Panc1 (cell line): ENCODE results near the gene SDK2. TPM values are rescaled to one million over a fixed set of nuclear protein-coding genes. Genes with fewer than 3 reads are reported as not detected.

Experiments
- ATAC-seq: fragments of 200-7000 bp; cut with Tn5 transposase; 2 replicates; pipeline ENCODE4 v1.9.1; 2020; ENCODE audit warnings: mild to moderate bottlenecking, moderate library complexity
- BruUV-seq: library from RNA; stranded (reverse); fragments of 400-500 nt; replicated peaks from 2 replicates; lab custom pipeline; 2021; lab: Mats Ljungman, UMichigan
- CTCF ChIA-PET: fragments of 300-600 bp; sonication (Branson Sonifier 250); formaldehyde crosslinking; loops from one replicate; lab custom pipeline; 2022; ENCODE audit warnings: antibody characterized with exemption; lab: Charles Lee
- POLR2A ChIA-PET: fragments of 300-600 bp; sonication (Branson Sonifier 250); formaldehyde crosslinking; loops from one replicate; lab custom pipeline; 2022; ENCODE audit warnings: antibody characterized with exemption; lab: Charles Lee
- DNase-seq: peaks from one replicate; pipeline ENCODE4 v3.0.0-alpha.2; 2010; ENCODE audit warnings: low read depth, low spot score
- H3K27ac ChIP-seq: 2 replicates; pipeline ENCODE4 v1.5.1; 2011; ENCODE audit warnings: mild to moderate bottlenecking, low read length, inconsistent platforms
- H3K27me3 ChIP-seq: fragments of 200-500 bp; sonication (Bioruptor generic); 2 replicates; pipeline ENCODE4 v1.6.0; 2014; ENCODE audit warnings: low read length, inconsistent platforms; ENCODE audit not compliant: control insufficient read depth, insufficient read depth
- H3K36me3 ChIP-seq: fragments of 200-500 bp; sonication (Bioruptor generic); 2 replicates; pipeline ENCODE4 v1.5.1; 2014; ENCODE audit warnings: inconsistent platforms, mild to moderate bottlenecking, low read length, moderate library complexity; ENCODE audit not compliant: control insufficient read depth, insufficient read depth
- H3K4me1 ChIP-seq: 2 replicates; pipeline ENCODE4 v1.5.1; 2011; ENCODE audit warnings: inconsistent platforms, mild to moderate bottlenecking, low read length, moderate library complexity; ENCODE audit not compliant: control insufficient read depth, insufficient read depth
- H3K4me3 ChIP-seq, 2 experiments: 2 replicates each; pipeline ENCODE4 v1.5.1; 2011 to 2012; ENCODE audit warnings: low read depth in 2 of 2, low read length in 2 of 2, mild to moderate bottlenecking in 2 of 2, inconsistent platforms in 1 of 2, moderate library complexity in 1 of 2
- H3K9me3 ChIP-seq: fragments of 200-500 bp; sonication (Bioruptor generic); 2 replicates; pipeline ENCODE4 v1.5.1; 2014; ENCODE audit warnings: low read depth, mild to moderate bottlenecking, inconsistent platforms, low read length, moderate library complexity; ENCODE audit not compliant: control insufficient read depth, insufficient read depth
- CTCF ChIP-seq: fragments of 450-650 bp; IDR thresholded peaks from 2 replicates; pipeline ENCODE4 v1.5.1; 2017; ENCODE audit warnings: mild to moderate bottlenecking
- POLR2AphosphoS5 ChIP-seq: IDR thresholded peaks from 2 replicates; pipeline ENCODE4 v1.6.1; 2012; ENCODE audit warnings: mild to moderate bottlenecking, low read depth, low read length, moderate library complexity
- REST ChIP-seq, 2 experiments: IDR thresholded peaks; 2 replicates each; pipeline ENCODE4 v1.6.1; 2011 to 2012; ENCODE audit warnings: low read depth in 2 of 2, control low read depth in 1 of 2, low read length in 1 of 2, mild to moderate bottlenecking in 1 of 2, moderate library complexity in 1 of 2; ENCODE audit not compliant: insufficient read depth in 1 of 2
- SIN3A ChIP-seq: IDR thresholded peaks from 2 replicates; pipeline ENCODE4 v1.6.1; 2012; ENCODE audit warnings: low read depth, mild to moderate bottlenecking, low read length, moderate library complexity, borderline replicate concordance; ENCODE audit not compliant: insufficient read depth
- TCF7L2 ChIP-seq: IDR thresholded peaks from 2 replicates; pipeline ENCODE4 v1.6.1; 2011; ENCODE audit warnings: mild to moderate bottlenecking, low read depth, low read length, inconsistent platforms
- in situ Hi-C: cut with HindIII; loops from 2 replicates; pipeline ENCODE4 v1.10.0; 2016; ENCODE audit warnings: low sequenced_read_pairs, low pct_unique_long_range_greater_than_20kb
- intact Hi-C: fragments of 100-400 bp; cut with micrococcal nuclease; formaldehyde crosslinking; loops from one replicate; pipeline ENCODE4 v1.10.0; 2022; ENCODE audit not compliant: unreplicated experiment
- total RNA-seq: library from RNA; stranded (reverse); gene quantifications from one replicate; pipeline ENCODE4 v1.2.1, GENCODE V29; 2021; ENCODE audit not compliant: unreplicated experiment

Gene SDK2
- total RNA-seq, 1 experiment from 2014 or later, result 0.41 TPM

GRCh38 chr17:73293480-73293911 lies 350.7 kb downstream of the SDK2 start:
- Histone ChIP-seq H3K4me1 (peaks cover 75% of the 10 kb centered on the region), H3K27ac (peak overlapping the region; percentile 93), H3K36me3 (no peaks in the 10 kb centered on the region), H3K9me3 (no peaks in the 10 kb centered on the region), H3K4me3 (no peak overlapping the region), H3K27me3 (no peaks in the 10 kb centered on the region)
- BruUV-seq, result no TSS peak
- POLR2A ChIA-PET, result no interaction called here
- no peak for TF ChIP-seq SIN3A
- no peak for TF ChIP-seq CTCF
- TF ChIP-seq POLR2AphosphoS5, result no peak
- CTCF ChIA-PET, result no interaction called here
- in situ Hi-C loops, result no loop called here
- DNase-seq (no peak), ATAC-seq (peak; percentile 28)
- intact Hi-C loops, result no loop called here

- H3K4me1 ChIP-seq, result peaks cover 75% of the 10 kb centered on the region
- TF ChIP-seq TCF7L2, result no peak
- H3K4me3 ChIP-seq, result no peak overlapping the region
- in situ Hi-C loops (no loop called here), intact Hi-C loops (no loop called here)
- DNase-seq (no peak), ATAC-seq (no peak; the same call in 1 of the 2 replicates)
- BruUV-seq, result no TSS peak
- H3K9me3 ChIP-seq, result no peaks in the 10 kb centered on the region
- H3K27me3 ChIP-seq, result no peaks in the 10 kb centered on the region
- H3K36me3 ChIP-seq, result no peaks in the 10 kb centered on the region
- peak overlapping the region; percentile 93 for H3K27ac ChIP-seq
- CTCF ChIA-PET, result no interaction called here
- POLR2A ChIA-PET, result no interaction called here
Measured at GRCh38 chr17:73293031-73293430, 351.2 kb downstream of the SDK2 start.

- no peaks in the 10 kb centered on the region for H3K36me3 ChIP-seq
- CTCF ChIA-PET, result interaction anchor here (0.7 to 1.0 kb wide), 3 partner anchors 11 to 20 kb away, joined by 3 read pairs; partner anchors contain the start of gene CDC42EP4
- ATAC-seq (peak; percentile 49), DNase-seq (no peak)
- BruUV-seq, result no TSS peak
- peak overlapping the region; percentile 93 for H3K27ac ChIP-seq
- no peak for TF ChIP-seq POLR2AphosphoS5
- no peak for TF ChIP-seq REST (IDR thresholded peaks at IDR 0.05; ENCODE audit: insufficient read depth in 1 of 2, low read depth in 2 of 2, low read length in 1 of 2)
- TF ChIP-seq TCF7L2, result no peak
- TF ChIP-seq SIN3A, result no peak
- no peak for TF ChIP-seq CTCF
- H3K4me3 ChIP-seq, result peak overlapping the region in 1 of 2 experiments; percentile 15; a peak in 1 of 4 replicates
- intact Hi-C loops, result no loop called here
- peaks cover 76% of the 10 kb centered on the region for H3K4me1 ChIP-seq
- H3K9me3 ChIP-seq, result no peaks in the 10 kb centered on the region
- H3K27me3 ChIP-seq, result no peaks in the 10 kb centered on the region
- POLR2A ChIA-PET, result no interaction called here
- in situ Hi-C loops, result no loop called here
Measured at GRCh38 chr17:73292031-73292531, 352.2 kb downstream of the SDK2 start.
